ENCODE measurements around the gene VTI1B.
"Not testable (repeated sequence)": the region's sequence is repeated elsewhere in the genome, so short reads cannot be mapped to it uniquely, and the experiment has no call there.

VTI1B gene

GRCh38 chr14:67674480-67675218 lies at the start of gene VTI1B:
TSS of gene VTI1B (minus strand) at chr14:67674632. CDS start at chr14:67674489, 143 bp downstream.
- DNase-seq (ENCODE audit: low read depth): no peak
- peak within 1 kb of the TSS; percentile 70 for H3K4me3 ChIP-seq (ENCODE audit: low read length)
- peak; percentile 34 for TF ChIP-seq CTCF (conservative IDR thresholded peaks at IDR 0.05; ENCODE audit: low read depth, low read length)

GRCh38 chr14:67722293-67722692 lies 47.9 kb upstream of the VTI1B start:
- no peak overlapping the region for H3K4me3 ChIP-seq (ENCODE audit: low read length)
- no peak for TF ChIP-seq CTCF (conservative IDR thresholded peaks at IDR 0.05; ENCODE audit: low read depth, low read length)
- DNase-seq (ENCODE audit: low read depth): peak; percentile 7

GRCh38 chr14:67721875-67722274 lies 47.4 kb upstream of the VTI1B start:
- no peak for TF ChIP-seq CTCF (conservative IDR thresholded peaks at IDR 0.05; ENCODE audit: low read depth, low read length)
- no peak overlapping the region for H3K4me3 ChIP-seq (ENCODE audit: low read length)
- DNase-seq (ENCODE audit: low read depth): no peak

GRCh38 chr14:67719866-67720265 lies 45.4 kb upstream of the VTI1B start:
- H3K4me3 ChIP-seq (ENCODE audit: low read length): no peak overlapping the region
- TF ChIP-seq CTCF (conservative IDR thresholded peaks at IDR 0.05; ENCODE audit: low read depth, low read length): no peak
- no peak for DNase-seq (ENCODE audit: low read depth)

GRCh38 chr14:67719385-67719784 lies 45.0 kb upstream of the VTI1B start:
- not testable (repeated sequence) for DNase-seq (ENCODE audit: low read depth); H3K4me3 ChIP-seq (ENCODE audit: low read length)

GRCh38 chr14:67718265-67718664 lies 43.8 kb upstream of the VTI1B start:
- TF ChIP-seq CTCF (conservative IDR thresholded peaks at IDR 0.05; ENCODE audit: low read depth, low read length): no peak

GRCh38 chr14:67717048-67717447 lies 42.6 kb upstream of the VTI1B start:
- no peak for DNase-seq (ENCODE audit: low read depth)
- no peak overlapping the region for H3K4me3 ChIP-seq (ENCODE audit: low read length)
- no peak for TF ChIP-seq CTCF (conservative IDR thresholded peaks at IDR 0.05; ENCODE audit: low read depth, low read length)

More at GRCh38 chr14:67718265-67718664, 43.8 kb upstream of the VTI1B start:
- DNase-seq (ENCODE audit: low read depth): no peak
- H3K4me3 ChIP-seq (ENCODE audit: low read length): no peak overlapping the region

Data from retinal pigment epithelial cell (primary cell).